ENCODE results near the gene CD151.

Gene CD151

GRCh38 chr11:832529-833113 is at the start of gene CD151:
Gene CD151 (plus strand): TSS chr11:832952. CDS start chr11:836070, 3,118 bp downstream.
- DNase-seq = no peak

GRCh38 chr11:783581-784015 is 49.2 kb upstream of the CD151 start:
- DNase-seq = peak; percentile 35

GRCh38 chr11:786235-787083 is 46.3 kb upstream of the CD151 start:
- DNase-seq = no peak

GRCh38 chr11:787084-787675 is 45.6 kb upstream of the CD151 start:
- no peak for DNase-seq

- DNase-seq = no peak
These were observed 44.6 kb upstream of the CD151 start for GRCh38 chr11:788009-788640.

GRCh38 chr11:788953-789940 is 43.5 kb upstream of the CD151 start:
- no peak for DNase-seq

GRCh38 chr11:789943-790342 is 42.8 kb upstream of the CD151 start, which contains the start of gene CEND1:
Gene CEND1 (minus strand): TSS chr11:790090. CDS start chr11:788576, 1,514 bp downstream.
- DNase-seq = no peak

- DNase-seq = no peak
These were observed 41.8 kb upstream of the CD151 start for GRCh38 chr11:790721-791564.

GRCh38 chr11:791658-792534 is 40.9 kb upstream of the CD151 start:
- no peak for DNase-seq

GRCh38 chr11:792535-792821 is 40.3 kb upstream of the CD151 start:
- no peak for DNase-seq

- DNase-seq = no peak
These were observed 39.9 kb upstream of the CD151 start for GRCh38 chr11:792873-793272.

GRCh38 chr11:793556-793955 is 39.2 kb upstream of the CD151 start:
- DNase-seq = no peak

GRCh38 chr11:794013-794765 is 38.6 kb upstream of the CD151 start:
- no peak for DNase-seq

- no peak for DNase-seq
These were observed 37.8 kb upstream of the CD151 start for GRCh38 chr11:794766-795633.

- DNase-seq = no peak
These were observed 36.9 kb upstream of the CD151 start for GRCh38 chr11:795634-796564.

GRCh38 chr11:796565-797295 is 36.0 kb upstream of the CD151 start:
- no peak for DNase-seq

Measured in SHP77 treated with DMSO at 0.1 percent for 48 hours (cell line).